AG08395 (cell line): Measurements from ENCODE around the gene LRRC25.
"Not testable (repeated sequence)": the region's sequence is repeated elsewhere in the genome, so short reads cannot be mapped to it uniquely, and the experiment has no call there.

ENCODE experiments used
- DNase-seq: peaks from one replicate; pipeline ENCODE4 v3.0.0; 2012; ENCODE audit warnings: mixed read lengths, low spot score

Gene LRRC25

GRCh38 chr19:18379803-18380747 is 17.3 kb downstream of the LRRC25 start:
- peak; percentile 92 for DNase-seq

DNA sequence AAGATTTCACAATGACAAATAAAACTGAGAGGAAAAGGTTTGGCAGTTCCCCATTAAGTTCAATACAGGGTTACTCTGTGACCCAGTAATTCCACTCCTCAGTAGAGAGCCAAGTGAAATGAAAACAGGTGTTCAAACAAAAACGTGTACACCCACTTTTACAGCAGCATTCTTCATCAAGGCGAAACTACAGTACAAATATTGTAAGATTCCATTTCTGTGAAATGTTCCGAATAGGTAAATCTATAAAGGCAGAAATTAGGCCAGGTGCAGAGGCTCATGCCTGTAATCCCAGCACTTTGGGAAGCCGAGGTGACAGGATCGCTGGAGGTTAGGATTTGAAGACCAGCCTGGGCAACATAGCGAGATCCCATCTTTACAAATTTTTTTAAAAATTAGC is 20.4 kb downstream of the LRRC25 start:
- no peak for DNase-seq

DNA sequence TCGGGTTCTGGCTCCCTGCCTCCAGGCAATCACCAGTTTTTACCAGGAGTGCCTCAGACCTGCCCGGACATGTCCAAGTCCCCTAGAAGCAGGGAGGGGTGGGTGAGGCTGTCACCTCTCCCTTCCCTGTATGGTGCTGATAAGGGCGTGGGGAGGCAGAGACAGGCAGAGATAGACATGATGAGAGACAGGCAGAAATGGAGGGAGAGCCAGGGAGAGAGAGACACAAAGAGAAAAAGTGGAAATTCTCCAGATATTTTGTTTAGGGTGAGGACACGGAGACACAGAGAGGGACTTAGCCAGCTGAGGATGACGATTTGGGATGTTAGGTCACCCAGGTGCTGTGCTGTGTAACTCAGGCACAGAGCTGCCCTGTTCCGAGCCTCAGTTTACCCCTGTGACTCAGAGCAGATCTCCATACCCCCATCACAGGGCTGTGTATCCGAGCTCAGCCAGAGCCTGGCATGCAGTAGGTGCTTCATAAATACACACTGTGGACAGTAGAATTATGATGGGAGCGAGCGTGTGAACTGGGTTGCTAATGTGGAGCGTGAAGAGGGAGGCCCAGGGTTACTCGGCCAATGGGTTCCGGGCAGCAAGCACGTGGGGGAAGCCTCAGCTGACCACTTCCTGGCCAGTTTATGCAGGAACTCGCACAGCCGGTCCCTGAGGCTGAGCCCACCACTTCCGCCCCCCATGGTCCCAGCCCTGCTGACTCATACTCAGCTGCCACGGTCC is 23.4 kb downstream of the LRRC25 start:
- DNase-seq, result peak; percentile 96

DNA sequence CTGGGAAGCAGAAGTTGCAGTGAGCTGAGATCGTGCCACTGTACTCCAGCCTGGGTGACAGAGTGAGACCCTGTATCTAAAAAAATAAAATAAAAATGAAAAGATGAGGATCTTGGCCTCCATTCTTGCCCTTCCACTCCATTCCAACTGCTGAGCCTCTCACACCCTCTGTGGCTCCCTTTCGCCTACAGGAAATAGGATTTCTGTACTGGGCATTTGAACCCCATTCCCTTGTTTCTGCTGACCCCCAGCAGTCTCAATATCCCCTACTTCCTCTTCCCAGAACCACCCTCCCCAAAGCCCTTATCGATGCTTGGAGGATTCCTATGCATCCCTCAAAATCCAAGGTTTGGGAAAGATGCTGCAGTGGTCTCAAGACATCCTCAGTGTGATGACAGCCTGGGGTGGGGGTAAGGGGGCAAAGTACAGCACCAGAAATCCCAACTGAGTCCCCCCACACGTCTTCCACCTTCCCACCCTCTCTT is 24.0 kb downstream of the LRRC25 start:
- DNase-seq, result no peak

- DNase-seq, result no peak
Observed at GRCh38 chr19:18368504-18369222, 28.8 kb downstream of the LRRC25 start.

- DNase-seq, result no peak
Observed at GRCh38 chr19:18366021-18366435, 31.4 kb downstream of the LRRC25 start.

- peak; percentile 60 for DNase-seq
Observed at GRCh38 chr19:18364826-18365528, 32.4 kb downstream of the LRRC25 start.

DNA sequence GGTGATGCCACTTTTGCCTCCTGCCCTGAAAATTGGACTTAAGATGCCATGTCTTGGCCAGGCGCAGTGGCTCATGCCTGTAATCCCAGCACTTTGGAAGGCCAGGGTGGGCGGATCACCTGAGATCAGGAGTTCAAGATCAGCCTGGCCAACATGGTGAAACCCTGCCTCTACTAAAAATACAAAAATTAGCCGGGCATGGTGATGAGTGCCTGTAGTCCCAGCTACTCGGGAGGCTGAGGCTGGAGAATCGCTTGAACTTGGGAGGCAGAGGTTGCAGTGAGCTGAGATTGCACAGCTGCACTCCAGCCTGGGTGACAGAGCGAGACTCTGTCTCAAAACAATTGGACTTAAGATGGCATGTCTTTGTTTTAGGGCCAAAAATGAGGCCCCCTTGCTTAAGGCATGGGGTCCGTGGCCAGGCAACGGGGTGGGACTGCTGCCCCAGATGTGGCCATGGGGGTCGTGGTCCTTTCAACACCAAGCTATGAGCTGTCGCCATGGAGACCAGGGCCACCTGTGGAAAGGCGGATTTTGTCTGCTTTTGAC is 33.1 kb downstream of the LRRC25 start:
- DNase-seq, result not testable (repeated sequence)

DNA sequence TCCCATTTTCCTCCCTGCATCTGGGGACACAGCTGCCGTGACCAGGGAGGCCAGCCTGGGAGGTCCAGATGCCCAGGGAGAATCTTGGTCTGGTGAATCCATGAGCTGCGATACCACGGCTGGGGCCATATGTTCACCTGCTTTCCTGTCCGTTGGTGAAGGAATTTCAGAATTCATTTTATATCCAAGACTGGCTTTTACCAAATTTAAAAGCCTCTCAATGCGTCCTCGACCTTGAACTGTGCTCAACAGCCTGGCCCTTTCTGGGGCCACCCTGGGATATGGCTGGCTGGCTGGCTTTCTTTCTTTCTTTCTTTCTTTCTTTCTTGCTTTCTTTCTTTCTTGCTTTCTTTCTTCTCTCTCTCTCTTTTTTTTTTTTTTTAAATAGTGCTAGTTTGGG is 33.6 kb downstream of the LRRC25 start:
- DNase-seq, result no peak

GRCh38 chr19:18362934-18363542 is 34.4 kb downstream of the LRRC25 start:
- DNase-seq, result no peak

DNA sequence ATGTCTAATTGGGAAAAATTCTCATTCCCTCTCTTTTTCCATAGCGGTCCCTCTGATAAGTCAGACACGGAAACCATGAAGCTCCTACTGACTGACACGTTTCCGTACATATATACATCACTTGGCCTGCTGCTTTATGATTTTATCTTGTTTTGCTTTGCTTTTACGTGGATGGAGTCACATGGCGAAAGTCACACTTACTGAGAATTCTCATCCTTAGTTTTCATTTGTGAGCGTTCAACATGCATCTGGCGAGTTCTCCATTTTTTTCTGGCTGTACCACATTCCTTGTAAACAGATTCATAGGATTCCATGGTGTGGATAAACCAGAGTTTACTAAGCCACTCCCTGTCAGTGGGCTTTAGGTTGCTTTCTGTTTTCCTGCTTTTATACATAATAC is 35.8 kb downstream of the LRRC25 start:
- DNase-seq, result no peak

GRCh38 chr19:18357041-18357440 is 40.4 kb downstream of the LRRC25 start:
- DNase-seq, result no peak

- not testable (repeated sequence) for DNase-seq
Observed at GRCh38 chr19:18354743-18355142, 42.7 kb downstream of the LRRC25 start.

GRCh38 chr19:18353378-18354005 is 43.9 kb downstream of the LRRC25 start:
- no peak for DNase-seq

DNA sequence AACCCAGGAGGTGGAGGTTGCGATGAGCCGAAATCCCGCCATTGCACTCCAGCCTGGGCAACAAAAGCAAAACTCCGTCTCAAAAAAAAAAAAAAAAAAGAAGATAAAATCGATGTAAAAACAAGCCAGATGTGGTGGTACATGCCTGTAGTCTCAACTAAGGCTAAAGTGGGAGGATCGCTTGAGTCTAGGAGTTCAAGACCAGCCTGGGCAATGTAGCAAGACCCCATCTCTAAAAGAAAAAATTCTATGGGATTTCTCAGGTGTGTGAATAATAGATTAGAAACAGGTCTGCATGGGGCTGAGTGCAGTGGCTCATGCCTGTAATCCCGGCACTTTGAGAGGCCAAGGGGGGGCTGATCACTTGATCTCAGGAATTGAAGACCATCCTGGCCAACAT is 45.9 kb downstream of the LRRC25 start:
- DNase-seq, result no peak

- no peak for DNase-seq
Observed at GRCh38 chr19:18350490-18350889, 46.9 kb downstream of the LRRC25 start.

GRCh38 chr19:18349524-18350128 is 47.8 kb downstream of the LRRC25 start:
- DNase-seq, result peak; percentile 81

DNA sequence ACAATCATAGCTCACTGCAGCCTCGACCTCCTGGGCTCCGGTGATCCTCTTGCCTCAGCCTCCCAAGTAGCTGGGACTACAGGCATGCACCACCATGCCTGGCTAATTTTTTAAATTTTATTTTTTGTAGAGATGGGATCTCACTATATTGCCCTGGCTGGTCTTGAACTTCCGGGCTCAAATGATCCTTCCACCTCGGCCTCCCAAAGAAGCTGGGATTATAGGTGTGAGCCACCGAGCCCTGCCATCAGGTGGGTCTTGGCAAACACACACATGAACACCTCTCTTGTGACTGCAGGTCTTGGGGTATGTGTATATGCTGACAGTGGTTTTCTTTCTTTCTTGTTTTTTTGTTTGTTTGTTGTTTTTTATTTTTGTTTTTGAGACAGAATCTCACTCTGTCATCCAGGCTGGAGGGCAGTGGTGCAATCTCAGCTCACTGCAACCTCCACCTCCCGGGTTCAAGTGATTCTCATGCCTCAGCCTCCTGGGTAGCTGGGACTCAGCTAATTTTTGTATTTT is 48.5 kb downstream of the LRRC25 start:
- DNase-seq, result not testable (repeated sequence)

DNA sequence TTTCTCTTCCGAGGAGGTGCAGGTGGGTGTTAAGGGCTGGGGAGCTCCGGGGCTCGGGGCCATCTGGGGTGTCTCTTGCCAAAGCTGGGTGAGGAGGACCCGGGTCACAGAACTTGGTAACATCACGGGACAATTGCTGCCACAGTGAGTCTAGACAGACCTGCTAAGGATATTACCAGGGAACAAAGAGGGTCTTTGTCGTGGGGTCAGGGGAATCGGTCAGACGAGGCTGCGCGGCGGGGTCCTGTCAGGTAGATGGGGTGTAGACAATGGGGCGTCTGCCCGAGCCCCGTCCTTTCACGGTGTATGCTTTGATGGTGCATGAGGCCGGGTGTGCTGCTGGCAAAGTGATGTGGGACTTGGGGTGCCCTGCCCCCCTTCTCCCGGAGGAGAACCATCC is 49.3 kb downstream of the LRRC25 start:
- DNase-seq, result no peak

- DNase-seq, result no peak
Observed at GRCh38 chr19:18346091-18346490, 51.3 kb downstream of the LRRC25 start.
